ENCODE results near the gene CLMP.

Gene CLMP

GRCh38 chr11:123145220-123145619 lies 49.8 kb downstream of the CLMP start:
- Histone ChIP-seq H3K4me3 (ENCODE audit: low read depth, low read length, poor library complexity, severe bottlenecking) (no peak overlapping the region), H3K36me3 (ENCODE audit: insufficient read depth, low read length) (no peaks in the 10 kb centered on the region), H3K4me1 (ENCODE audit: insufficient read depth, low read length, severe bottlenecking) (no peaks in the 10 kb centered on the region), H3F3A (ENCODE audit: insufficient read depth, low read length) (no peaks in the 10 kb centered on the region), H3K9ac (ENCODE audit: low read length) (no peak overlapping the region), H3K4me2 (ENCODE audit: low read length) (no peak overlapping the region), H3K9me2 (ENCODE audit: low read depth, low read length) (no peaks in the 10 kb centered on the region), H2AFZ (ENCODE audit: low read length) (no peak overlapping the region), H4K20me1 (ENCODE audit: insufficient read depth, low read length) (no peaks in the 10 kb centered on the region), H3K9me3 (ENCODE audit: low read length) (no peaks in the 10 kb centered on the region), H3K27ac (ENCODE audit: low read depth, low read length, poor library complexity, severe bottlenecking) (no peak overlapping the region), H3K27me3 (ENCODE audit: insufficient read depth, low read length) (no peaks in the 10 kb centered on the region), H3K79me2 (ENCODE audit: insufficient read depth, low read length) (no peaks in the 10 kb centered on the region)
- no peak for TF ChIP-seq CTCF (IDR thresholded peaks at IDR 0.05; ENCODE audit: low read length)
- TF ChIP-seq EZH2 (IDR thresholded peaks at IDR 0.05; ENCODE audit: borderline replicate concordance, low read length) = no peak

- Histone ChIP-seq H3K79me2 (ENCODE audit: insufficient read depth, low read length) (no peaks in the 10 kb centered on the region), H3K27me3 (ENCODE audit: insufficient read depth, low read length) (no peaks in the 10 kb centered on the region), H4K20me1 (ENCODE audit: insufficient read depth, low read length) (no peaks in the 10 kb centered on the region), H3K4me3 (ENCODE audit: low read depth, low read length, poor library complexity, severe bottlenecking) (no peak overlapping the region), H3K9ac (ENCODE audit: low read length) (no peak overlapping the region), H3F3A (ENCODE audit: insufficient read depth, low read length) (no peaks in the 10 kb centered on the region), H3K36me3 (ENCODE audit: insufficient read depth, low read length) (no peaks in the 10 kb centered on the region), H3K9me3 (ENCODE audit: low read length) (no peaks in the 10 kb centered on the region), H3K9me2 (ENCODE audit: low read depth, low read length) (no peaks in the 10 kb centered on the region), H3K4me2 (ENCODE audit: low read length) (no peak overlapping the region), H2AFZ (ENCODE audit: low read length) (no peak overlapping the region), H3K4me1 (ENCODE audit: insufficient read depth, low read length, severe bottlenecking) (no peaks in the 10 kb centered on the region), H3K27ac (ENCODE audit: low read depth, low read length, poor library complexity, severe bottlenecking) (no peak overlapping the region)
- TF ChIP-seq EZH2 (IDR thresholded peaks at IDR 0.05; ENCODE audit: borderline replicate concordance, low read length) (no peak), CTCF (IDR thresholded peaks at IDR 0.05; ENCODE audit: low read length) (no peak)
Measured at GRCh38 chr11:123144707-123145106, 50.3 kb downstream of the CLMP start.

- Histone ChIP-seq H3K4me2 (ENCODE audit: low read length) (no peak overlapping the region), H3K9ac (ENCODE audit: low read length) (no peak overlapping the region)
- no peak for TF ChIP-seq CTCF (IDR thresholded peaks at IDR 0.05; ENCODE audit: low read length)
- TF ChIP-seq EZH2 (IDR thresholded peaks at IDR 0.05; ENCODE audit: borderline replicate concordance, low read length) = no peak
Measured at GRCh38 chr11:123143921-123144320, 51.1 kb downstream of the CLMP start.

More at GRCh38 chr11:123143921-123144320, 51.1 kb downstream of the CLMP start:
- no peaks in the 10 kb centered on the region for H3K4me1 ChIP-seq (ENCODE audit: insufficient read depth, low read length, severe bottlenecking)
- no peaks in the 10 kb centered on the region for H3K9me3 ChIP-seq (ENCODE audit: low read length)
- no peaks in the 10 kb centered on the region for H4K20me1 ChIP-seq (ENCODE audit: insufficient read depth, low read length)
- no peak overlapping the region for H3K4me3 ChIP-seq (ENCODE audit: low read depth, low read length, poor library complexity, severe bottlenecking)
- no peaks in the 10 kb centered on the region for H3K27me3 ChIP-seq (ENCODE audit: insufficient read depth, low read length)
- H3K27ac ChIP-seq (ENCODE audit: low read depth, low read length, poor library complexity, severe bottlenecking) = no peak overlapping the region
- H3K9me2 ChIP-seq (ENCODE audit: low read depth, low read length) = no peaks in the 10 kb centered on the region
- no peaks in the 10 kb centered on the region for H3F3A ChIP-seq (ENCODE audit: insufficient read depth, low read length)
- H3K79me2 ChIP-seq (ENCODE audit: insufficient read depth, low read length) = no peaks in the 10 kb centered on the region
- no peak overlapping the region for H2AFZ ChIP-seq (ENCODE audit: low read length)
- no peaks in the 10 kb centered on the region for H3K36me3 ChIP-seq (ENCODE audit: insufficient read depth, low read length)
